DOHH2 (cell line): Measurements from ENCODE around the gene FTSJ1.

Experiments used
- EZH2phosphoT487 ChIP-seq: fragments of 200-600 bp; sonication (generic); IDR thresholded peaks from 2 replicates; pipeline ENCODE4 v1.6.1; 2017; ENCODE audit warnings: borderline replicate concordance, mild to moderate bottlenecking, antibody characterized with exemption, low read length, moderate library complexity, mixed read lengths
- TF ChIP-seq, protein P1 (sequence below): fragments of 200-600 bp; sonication (generic); IDR thresholded peaks from one replicate; pipeline ENCODE4 v1.5.1; 2014; ENCODE audit warnings: antibody characterized with exemption, mild to moderate bottlenecking, low read depth, low read length; ENCODE audit not compliant: poor library complexity, severe bottlenecking

DNA sequence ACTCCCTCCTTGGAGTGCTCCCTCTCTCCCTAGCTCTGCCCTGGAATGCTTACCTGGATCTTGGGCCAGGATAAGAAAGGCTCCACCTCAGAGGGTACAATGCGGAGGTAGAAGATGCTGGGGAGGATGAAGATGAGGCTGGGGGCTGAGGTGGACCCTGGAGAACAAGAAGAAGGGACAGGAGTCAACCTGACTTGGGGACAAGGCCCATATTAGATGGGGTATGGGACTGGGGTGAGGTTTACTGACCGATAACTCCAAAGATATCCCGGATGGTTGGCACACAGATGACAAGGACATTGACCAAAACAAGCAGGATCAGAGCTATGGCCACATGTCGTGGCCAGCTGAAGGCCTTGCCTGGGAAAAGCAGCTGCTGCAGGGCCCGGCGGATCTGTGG lies 16.5 kb upstream of the FTSJ1 start:
- TF ChIP-seq, protein P1, sequence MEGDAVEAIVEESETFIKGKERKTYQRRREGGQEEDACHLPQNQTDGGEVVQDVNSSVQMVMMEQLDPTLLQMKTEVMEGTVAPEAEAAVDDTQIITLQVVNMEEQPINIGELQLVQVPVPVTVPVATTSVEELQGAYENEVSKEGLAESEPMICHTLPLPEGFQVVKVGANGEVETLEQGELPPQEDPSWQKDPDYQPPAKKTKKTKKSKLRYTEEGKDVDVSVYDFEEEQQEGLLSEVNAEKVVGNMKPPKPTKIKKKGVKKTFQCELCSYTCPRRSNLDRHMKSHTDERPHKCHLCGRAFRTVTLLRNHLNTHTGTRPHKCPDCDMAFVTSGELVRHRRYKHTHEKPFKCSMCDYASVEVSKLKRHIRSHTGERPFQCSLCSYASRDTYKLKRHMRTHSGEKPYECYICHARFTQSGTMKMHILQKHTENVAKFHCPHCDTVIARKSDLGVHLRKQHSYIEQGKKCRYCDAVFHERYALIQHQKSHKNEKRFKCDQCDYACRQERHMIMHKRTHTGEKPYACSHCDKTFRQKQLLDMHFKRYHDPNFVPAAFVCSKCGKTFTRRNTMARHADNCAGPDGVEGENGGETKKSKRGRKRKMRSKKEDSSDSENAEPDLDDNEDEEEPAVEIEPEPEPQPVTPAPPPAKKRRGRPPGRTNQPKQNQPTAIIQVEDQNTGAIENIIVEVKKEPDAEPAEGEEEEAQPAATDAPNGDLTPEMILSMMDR: no peak
- TF ChIP-seq EZH2phosphoT487: no peak
